Measurements from ENCODE around the gene PTPRF.
"Not testable (repeated sequence)": the region's sequence is repeated elsewhere in the genome, so short reads cannot be mapped to it uniquely, and the experiment has no call there.

Gene PTPRF

GRCh38 chr1:43639976-43640794, 109.5 kb downstream of the PTPRF start:
- no peak for DNase-seq

GRCh38 chr1:43644558-43644957, 113.9 kb downstream of the PTPRF start:
- no peak for DNase-seq

- no peak for DNase-seq
Observed at GRCh38 chr1:43645461-43645860, 114.8 kb downstream of the PTPRF start.

GRCh38 chr1:43647331-43647730, 116.6 kb downstream of the PTPRF start:
- DNase-seq, result not testable (repeated sequence)

GRCh38 chr1:43648221-43648847, 117.7 kb downstream of the PTPRF start:
- DNase-seq, result no peak

- no peak for DNase-seq
Observed at GRCh38 chr1:43648876-43649477, 118.3 kb downstream of the PTPRF start.

- DNase-seq, result peak; percentile 95
Observed at GRCh38 chr1:43650310-43651085, 119.8 kb downstream of the PTPRF start.

GRCh38 chr1:43651188-43651587, 120.5 kb downstream of the PTPRF start:
- no peak for DNase-seq

GRCh38 chr1:43651902-43652301, 121.2 kb downstream of the PTPRF start:
- no peak for DNase-seq

- DNase-seq, result no peak
Observed at GRCh38 chr1:43653339-43653738, 122.7 kb downstream of the PTPRF start.

GRCh38 chr1:43653893-43654292, 123.2 kb downstream of the PTPRF start:
- DNase-seq, result no peak

GRCh38 chr1:43655953-43656352, 125.3 kb downstream of the PTPRF start:
- no peak for DNase-seq

GRCh38 chr1:43659212-43660166, 128.8 kb downstream of the PTPRF start:
- DNase-seq, result no peak

- DNase-seq, result no peak
Observed at GRCh38 chr1:43660355-43660754, 129.7 kb downstream of the PTPRF start.

GRCh38 chr1:43664369-43664768, 133.7 kb downstream of the PTPRF start:
- no peak for DNase-seq

- DNase-seq, result no peak
Observed at GRCh38 chr1:43666608-43667007, 135.9 kb downstream of the PTPRF start.

GRCh38 chr1:43668956-43669355, 138.3 kb downstream of the PTPRF start:
- DNase-seq, result no peak

- DNase-seq, result no peak
Observed at GRCh38 chr1:43669878-43670277, 139.2 kb downstream of the PTPRF start.

GRCh38 chr1:43671193-43671592, 140.5 kb downstream of the PTPRF start:
- no peak for DNase-seq

- no peak for DNase-seq
Observed at GRCh38 chr1:43671626-43672330, 141.1 kb downstream of the PTPRF start.

- no peak for DNase-seq
Observed at GRCh38 chr1:43673261-43673660, 142.6 kb downstream of the PTPRF start.

All from stimulated activated CD4-positive, alpha-beta T cell treated with anti-CD3 and anti-CD28 coated beads, Interleukin-15, amount 100 ng/mL, for 24 hours (primary cell).